DOHH2 (cell line): ENCODE results near the gene PODXL2.

ENCODE experiments used
- H3F3A ChIP-seq: fragments of 200-600 bp; sonication (generic), shearing (Covaris generic); 2 replicates; pipeline ENCODE4 v1.6.0; 2016; ENCODE audit warnings: antibody characterized with exemption, mild to moderate bottlenecking; ENCODE audit not compliant: control insufficient read depth, insufficient read depth
- H3K27ac ChIP-seq: fragments of 200-600 bp; sonication (generic); 2 replicates; pipeline ENCODE4 v1.5.1; 2014; ENCODE audit warnings: low read depth, mild to moderate bottlenecking, low read length, moderate library complexity
- H3K27me3 ChIP-seq: fragments of 200-600 bp; sonication (generic); 2 replicates; pipeline ENCODE4 v1.6.1; 2014; ENCODE audit warnings: mild to moderate bottlenecking, low read length, mixed read lengths; ENCODE audit not compliant: control insufficient read depth
- H3K36me3 ChIP-seq: fragments of 200-600 bp; sonication (generic); 2 replicates; pipeline ENCODE4 v1.6.1; 2014; ENCODE audit warnings: mild to moderate bottlenecking, low read length, moderate library complexity, mixed read lengths; ENCODE audit not compliant: control insufficient read depth
- H3K4me1 ChIP-seq: fragments of 200-600 bp; sonication (generic); 2 replicates; pipeline ENCODE4 v1.6.1; 2014; ENCODE audit warnings: mild to moderate bottlenecking, low read length, mixed read lengths; ENCODE audit not compliant: control insufficient read depth
- H3K4me2 ChIP-seq: fragments of 200-600 bp; sonication (generic); 2 replicates; pipeline ENCODE4 v1.6.0; 2014; ENCODE audit warnings: mild to moderate bottlenecking, low read length, moderate library complexity
- H3K4me3 ChIP-seq: fragments of 200-600 bp; sonication (generic); 2 replicates; pipeline ENCODE4 v1.5.1; 2014; ENCODE audit warnings: mild to moderate bottlenecking, low read length, mixed read lengths
- H3K79me2 ChIP-seq: fragments of 200-600 bp; sonication (generic); 2 replicates; pipeline ENCODE4 v1.6.1; 2014; ENCODE audit warnings: mild to moderate bottlenecking, low read length, mixed read lengths; ENCODE audit not compliant: control insufficient read depth
- H3K9me2 ChIP-seq: fragments of 200-600 bp; sonication (generic); replicated peaks from 2 replicates; pipeline ENCODE4 v1.6.1; 2014; ENCODE audit warnings: mild to moderate bottlenecking, low read length, mixed read lengths; ENCODE audit not compliant: control insufficient read depth
- H3K9me3 ChIP-seq: fragments of 200-600 bp; sonication (generic); 2 replicates; pipeline ENCODE4 v1.6.1; 2014; ENCODE audit warnings: antibody characterized with exemption, low read length, mixed read lengths; ENCODE audit not compliant: control insufficient read depth, insufficient read depth
- H4K20me1 ChIP-seq: fragments of 200-600 bp; sonication (generic); 2 replicates; pipeline ENCODE4 v1.6.0; 2014; ENCODE audit warnings: low read depth, mild to moderate bottlenecking, antibody characterized with exemption, low read length, moderate library complexity; ENCODE audit not compliant: control insufficient read depth, insufficient read depth
- CTCF ChIP-seq: fragments of 200-600 bp; sonication (generic); IDR thresholded peaks from one replicate; pipeline ENCODE4 v1.5.1; 2014; ENCODE audit warnings: antibody characterized with exemption, mild to moderate bottlenecking, low read depth, low read length; ENCODE audit not compliant: poor library complexity, severe bottlenecking
- EZH2phosphoT487 ChIP-seq: fragments of 200-600 bp; sonication (generic); IDR thresholded peaks from 2 replicates; pipeline ENCODE4 v1.6.1; 2017; ENCODE audit warnings: borderline replicate concordance, mild to moderate bottlenecking, antibody characterized with exemption, low read length, moderate library complexity, mixed read lengths

Gene PODXL2

GRCh38 chr3:127699416-127700300 lies 70.7 kb downstream of the PODXL2 start:
- Histone ChIP-seq H3F3A (no peaks in the 10 kb centered on the region), H3K4me1 (peaks cover 17% of the 10 kb centered on the region), H3K27ac (no peak overlapping the region), H3K9me3 (no peaks in the 10 kb centered on the region), H3K4me3 (no peak overlapping the region), H3K9me2 (no peaks in the 10 kb centered on the region), H3K27me3 (no peaks in the 10 kb centered on the region), H4K20me1 (no peaks in the 10 kb centered on the region), H3K4me2 (no peak overlapping the region), H3K36me3 (no peaks in the 10 kb centered on the region), H3K79me2 (no peaks in the 10 kb centered on the region)
- no peak for TF ChIP-seq CTCF
- no peak for TF ChIP-seq EZH2phosphoT487

GRCh38 chr3:127700406-127700805 lies 71.4 kb downstream of the PODXL2 start:
- TF ChIP-seq CTCF (no peak), EZH2phosphoT487 (no peak)
- no peaks in the 10 kb centered on the region for H3K9me3 ChIP-seq
- no peaks in the 10 kb centered on the region for H3F3A ChIP-seq
- no peaks in the 10 kb centered on the region for H3K27me3 ChIP-seq
- peaks cover 17% of the 10 kb centered on the region for H3K4me1 ChIP-seq
- no peak overlapping the region for H3K4me2 ChIP-seq
- no peaks in the 10 kb centered on the region for H4K20me1 ChIP-seq
- H3K79me2 ChIP-seq: no peaks in the 10 kb centered on the region
- no peak overlapping the region for H3K4me3 ChIP-seq
- no peaks in the 10 kb centered on the region for H3K36me3 ChIP-seq
- no peak overlapping the region for H3K27ac ChIP-seq
- H3K9me2 ChIP-seq: no peaks in the 10 kb centered on the region

GRCh38 chr3:127701280-127701911 lies 72.4 kb downstream of the PODXL2 start:
- Histone ChIP-seq H3K4me3 (no peak overlapping the region), H3K27ac (no peak overlapping the region), H3K9me3 (no peaks in the 10 kb centered on the region), H3K9me2 (no peaks in the 10 kb centered on the region), H3K36me3 (no peaks in the 10 kb centered on the region), H3K4me2 (no peak overlapping the region), H3K4me1 (peaks cover 16% of the 10 kb centered on the region), H3F3A (no peaks in the 10 kb centered on the region), H4K20me1 (no peaks in the 10 kb centered on the region), H3K27me3 (no peaks in the 10 kb centered on the region), H3K79me2 (no peaks in the 10 kb centered on the region)
- TF ChIP-seq EZH2phosphoT487 (no peak), CTCF (no peak)
